Measurements from ENCODE around the gene MYT1. TPM values are rescaled to one million over a fixed set of nuclear protein-coding genes. Genes with fewer than 3 reads are reported as not detected.

MYT1 gene
- total and polyA plus RNA-seq, 2 experiments from 2014 or later, result 0.03 to 0.06 TPM

DNA sequence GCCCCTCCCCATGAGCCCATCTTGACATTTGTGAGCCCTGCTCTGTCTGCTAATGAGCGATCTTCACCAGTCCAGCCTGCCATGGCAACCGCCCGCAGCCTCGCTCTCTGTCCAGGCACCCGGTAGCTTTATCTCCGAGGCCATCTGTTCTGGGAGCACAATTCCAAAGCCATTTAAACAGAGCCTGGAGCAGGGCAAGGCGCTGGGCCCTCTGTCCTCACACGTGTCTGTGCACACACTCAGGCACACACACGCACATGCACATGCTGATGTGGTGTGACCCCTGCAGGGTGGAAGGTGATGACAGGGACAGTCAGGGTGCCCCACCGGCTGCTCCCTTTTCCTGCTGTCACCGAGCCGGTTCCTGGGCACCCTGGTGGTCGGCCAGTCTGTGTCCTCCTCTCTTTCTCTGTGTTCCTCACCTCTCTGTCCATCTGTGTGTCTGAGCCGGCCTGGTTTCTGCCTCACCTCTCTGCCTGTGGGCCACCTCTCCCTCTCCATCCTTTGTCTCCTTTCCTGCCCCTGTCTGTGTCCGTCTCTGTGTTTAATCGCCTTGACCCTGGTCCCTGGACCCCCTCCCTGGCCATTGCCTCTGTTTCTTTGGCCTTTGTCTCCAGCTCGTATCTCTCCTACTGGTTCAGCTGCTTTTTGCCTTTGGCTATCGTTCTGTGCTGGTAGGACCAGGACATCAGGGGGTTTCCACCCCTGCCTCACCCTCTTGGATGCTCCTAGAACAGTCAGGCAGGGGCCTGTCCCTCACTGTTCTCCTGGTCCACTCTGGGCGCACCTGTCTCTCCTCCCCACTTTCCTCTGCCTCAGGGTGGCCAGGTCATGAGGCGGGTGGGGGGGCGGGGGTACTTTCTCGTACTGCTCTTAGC lies 8.8 kb upstream of the MYT1 start:
- Histone ChIP-seq H4K20me1 (ENCODE audit: insufficient read depth, poor library complexity, severe bottlenecking) (no peaks in the 10 kb centered on the region), H3K4me3 (no peak overlapping the region), H3K9me2 (replicated peaks; ENCODE audit: insufficient read depth) (no peaks in the 10 kb centered on the region), H3K36me3 (replicated peaks; ENCODE audit: insufficient read depth, low read depth) (no peaks in the 10 kb centered on the region), H3K4me1 (ENCODE audit: insufficient read depth) (no peaks in the 10 kb centered on the region), H3K9me3 (ENCODE audit: low read depth) (no peaks in the 10 kb centered on the region), H3K79me2 (no peaks in the 10 kb centered on the region), H3K27ac (no peak overlapping the region), H2AFZ (no peak overlapping the region), H3K27me3 (peaks cover 12% of the 10 kb centered on the region), H3K4me2 (no peak overlapping the region)
- TF ChIP-seq, protein P1, sequence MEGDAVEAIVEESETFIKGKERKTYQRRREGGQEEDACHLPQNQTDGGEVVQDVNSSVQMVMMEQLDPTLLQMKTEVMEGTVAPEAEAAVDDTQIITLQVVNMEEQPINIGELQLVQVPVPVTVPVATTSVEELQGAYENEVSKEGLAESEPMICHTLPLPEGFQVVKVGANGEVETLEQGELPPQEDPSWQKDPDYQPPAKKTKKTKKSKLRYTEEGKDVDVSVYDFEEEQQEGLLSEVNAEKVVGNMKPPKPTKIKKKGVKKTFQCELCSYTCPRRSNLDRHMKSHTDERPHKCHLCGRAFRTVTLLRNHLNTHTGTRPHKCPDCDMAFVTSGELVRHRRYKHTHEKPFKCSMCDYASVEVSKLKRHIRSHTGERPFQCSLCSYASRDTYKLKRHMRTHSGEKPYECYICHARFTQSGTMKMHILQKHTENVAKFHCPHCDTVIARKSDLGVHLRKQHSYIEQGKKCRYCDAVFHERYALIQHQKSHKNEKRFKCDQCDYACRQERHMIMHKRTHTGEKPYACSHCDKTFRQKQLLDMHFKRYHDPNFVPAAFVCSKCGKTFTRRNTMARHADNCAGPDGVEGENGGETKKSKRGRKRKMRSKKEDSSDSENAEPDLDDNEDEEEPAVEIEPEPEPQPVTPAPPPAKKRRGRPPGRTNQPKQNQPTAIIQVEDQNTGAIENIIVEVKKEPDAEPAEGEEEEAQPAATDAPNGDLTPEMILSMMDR (IDR thresholded peaks at IDR 0.05; ENCODE audit: poor library complexity), result no peak
- no peak for TF ChIP-seq EZH2phosphoT487 (IDR thresholded peaks at IDR 0.05; ENCODE audit: low read depth, severe bottlenecking, unreplicated experiment)
- no peak for TF ChIP-seq EZH2 (IDR thresholded peaks at IDR 0.05; ENCODE audit: borderline replicate concordance)
- 78% methylated on average over 19 of the region's 22 CpGs for WGBS (ENCODE audit: low lambda C conversion rate, missing lambda C conversion rate)
- no peak for DNase-seq (ENCODE audit: low spot score)

DNA sequence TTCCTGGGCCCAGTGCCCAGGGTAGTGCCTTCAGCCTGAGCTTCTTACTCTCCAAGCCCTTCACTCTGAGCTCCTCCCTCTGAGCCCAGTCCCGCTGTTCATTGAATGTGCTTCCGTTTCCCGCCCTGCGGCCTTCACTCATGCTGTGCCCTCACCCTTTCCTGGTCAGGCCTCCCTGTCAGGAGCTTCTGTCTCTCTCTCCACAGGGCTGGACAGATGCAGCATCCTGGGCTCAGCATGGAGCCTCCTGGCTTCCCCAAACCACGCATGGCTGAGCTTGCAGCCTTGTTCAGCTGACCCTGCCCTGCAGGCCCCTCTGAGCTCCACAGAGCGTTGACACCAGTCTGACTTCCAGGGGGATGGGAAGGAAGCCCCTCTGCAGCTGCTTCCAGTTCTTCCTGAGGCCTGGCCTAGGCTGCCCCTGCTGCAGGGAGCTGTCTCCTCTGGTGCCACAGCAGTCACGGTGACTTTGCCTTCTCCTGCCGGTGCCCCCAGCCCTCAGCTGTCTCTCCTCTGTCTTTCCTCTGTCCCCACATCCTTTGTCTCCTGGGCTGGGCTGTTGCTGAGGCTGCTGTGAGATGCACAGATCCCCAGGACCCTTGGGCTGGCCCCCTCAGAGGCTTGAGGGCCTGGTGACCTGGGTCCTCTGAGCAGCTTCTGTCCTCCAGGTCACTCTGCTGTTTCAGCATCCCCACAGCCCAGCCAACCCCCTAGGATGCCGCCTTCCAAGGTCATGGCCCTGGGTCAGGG lies 7.9 kb upstream of the MYT1 start:
- no peaks in the 10 kb centered on the region for H3K4me1 ChIP-seq (ENCODE audit: insufficient read depth)
- WGBS (ENCODE audit: low lambda C conversion rate, missing lambda C conversion rate), result 83% methylated on average over 9 of the region's 9 CpGs
- H3K4me2 ChIP-seq, result no peak overlapping the region
- H3K9me2 ChIP-seq (replicated peaks; ENCODE audit: insufficient read depth), result no peaks in the 10 kb centered on the region
- H3K36me3 ChIP-seq (replicated peaks; ENCODE audit: insufficient read depth, low read depth), result no peaks in the 10 kb centered on the region
- H3K4me3 ChIP-seq, result no peak overlapping the region
- DNase-seq (ENCODE audit: low spot score), result no peak
- H4K20me1 ChIP-seq (ENCODE audit: insufficient read depth, poor library complexity, severe bottlenecking), result no peaks in the 10 kb centered on the region
- TF ChIP-seq, protein P1 (IDR thresholded peaks at IDR 0.05; ENCODE audit: poor library complexity), result no peak
- no peak for TF ChIP-seq EZH2 (IDR thresholded peaks at IDR 0.05; ENCODE audit: borderline replicate concordance)
- no peak for TF ChIP-seq EZH2phosphoT487 (IDR thresholded peaks at IDR 0.05; ENCODE audit: low read depth, severe bottlenecking, unreplicated experiment)
- no peaks in the 10 kb centered on the region for H3K79me2 ChIP-seq
- H2AFZ ChIP-seq, result no peak overlapping the region
- H3K27me3 ChIP-seq, result peaks cover 21% of the 10 kb centered on the region
- no peak overlapping the region for H3K27ac ChIP-seq
- no peaks in the 10 kb centered on the region for H3K9me3 ChIP-seq (ENCODE audit: low read depth)

DNA sequence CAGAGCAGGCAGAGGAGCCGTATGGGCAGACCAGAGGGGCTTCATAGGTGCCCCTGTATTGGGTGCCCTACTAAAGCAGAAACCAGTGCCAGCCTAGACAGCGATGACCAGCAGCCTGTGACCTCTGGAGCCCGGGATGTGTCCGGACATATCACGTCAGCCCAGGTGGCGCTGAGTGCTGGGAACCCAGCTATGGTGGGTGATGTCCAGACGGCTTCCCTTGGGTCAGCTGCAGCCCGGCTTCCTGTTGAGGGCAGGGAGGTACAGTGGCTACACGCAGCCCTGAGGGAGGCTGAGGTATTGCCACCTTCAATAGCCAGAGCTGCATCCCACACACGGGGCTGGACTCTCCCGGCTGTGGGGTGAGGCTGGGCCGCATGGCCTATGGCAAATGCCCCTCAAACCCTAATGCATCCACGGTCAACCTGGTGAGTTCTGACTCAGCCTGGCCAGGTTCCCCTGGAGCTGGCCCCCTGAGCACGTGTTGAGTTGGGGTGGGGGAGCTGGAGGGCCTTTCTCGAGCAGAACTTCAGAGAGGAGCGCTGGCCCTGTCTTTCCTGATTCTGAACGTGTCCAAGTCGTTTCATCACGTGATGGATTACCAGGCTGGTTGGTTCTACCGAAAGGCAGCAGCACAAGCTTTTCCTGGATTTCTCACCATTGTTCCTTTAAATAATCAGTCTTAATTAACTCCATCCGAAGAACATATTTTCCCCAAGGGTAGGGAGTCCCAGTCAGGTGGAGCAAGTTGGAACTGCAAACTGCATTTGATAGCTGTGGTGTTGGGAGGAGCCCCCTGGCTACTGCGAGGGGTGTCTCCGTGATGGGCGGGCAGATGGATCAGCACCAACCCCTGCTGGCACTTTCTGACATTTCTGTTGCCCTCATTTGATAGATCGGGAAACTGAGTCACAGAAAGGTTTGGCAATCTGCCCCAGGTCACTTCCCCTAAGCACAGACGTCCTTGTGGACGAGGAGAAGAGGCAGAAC lies 7.1 kb upstream of the MYT1 start:
- Histone ChIP-seq H3K27ac (no peak overlapping the region), H2AFZ (no peak overlapping the region), H4K20me1 (ENCODE audit: insufficient read depth, poor library complexity, severe bottlenecking) (no peaks in the 10 kb centered on the region), H3K9me2 (replicated peaks; ENCODE audit: insufficient read depth) (no peaks in the 10 kb centered on the region), H3K79me2 (no peaks in the 10 kb centered on the region), H3K4me3 (no peak overlapping the region), H3K36me3 (replicated peaks; ENCODE audit: insufficient read depth, low read depth) (no peaks in the 10 kb centered on the region), H3K4me2 (no peak overlapping the region), H3K4me1 (ENCODE audit: insufficient read depth) (no peaks in the 10 kb centered on the region), H3K27me3 (peaks cover 28% of the 10 kb centered on the region), H3K9me3 (ENCODE audit: low read depth) (no peaks in the 10 kb centered on the region)
- DNase-seq (ENCODE audit: low spot score), result no peak
- WGBS (ENCODE audit: low lambda C conversion rate, missing lambda C conversion rate), result 85% methylated on average over 27 of the region's 27 CpGs
- TF ChIP-seq, protein P1 (IDR thresholded peaks at IDR 0.05; ENCODE audit: poor library complexity), result no peak
- TF ChIP-seq EZH2phosphoT487 (IDR thresholded peaks at IDR 0.05; ENCODE audit: low read depth, severe bottlenecking, unreplicated experiment) (no peak), EZH2 (IDR thresholded peaks at IDR 0.05; ENCODE audit: borderline replicate concordance) (no peak)

Measured in hepatocyte (in vitro differentiated cells).